DOHH2 (cell line): ENCODE measurements around the gene ROPN1B.

Experiments
- H3F3A ChIP-seq: fragments of 200-600 bp; sonication (generic), shearing (Covaris generic); 2 replicates; pipeline ENCODE4 v1.6.0; 2016; ENCODE audit warnings: antibody characterized with exemption, mild to moderate bottlenecking; ENCODE audit not compliant: control insufficient read depth, insufficient read depth
- H3K27ac ChIP-seq: fragments of 200-600 bp; sonication (generic); 2 replicates; pipeline ENCODE4 v1.5.1; 2014; ENCODE audit warnings: low read depth, mild to moderate bottlenecking, low read length, moderate library complexity
- H3K27me3 ChIP-seq: fragments of 200-600 bp; sonication (generic); 2 replicates; pipeline ENCODE4 v1.6.1; 2014; ENCODE audit warnings: mild to moderate bottlenecking, low read length, mixed read lengths; ENCODE audit not compliant: control insufficient read depth
- H3K36me3 ChIP-seq: fragments of 200-600 bp; sonication (generic); 2 replicates; pipeline ENCODE4 v1.6.1; 2014; ENCODE audit warnings: mild to moderate bottlenecking, low read length, moderate library complexity, mixed read lengths; ENCODE audit not compliant: control insufficient read depth
- H3K4me1 ChIP-seq: fragments of 200-600 bp; sonication (generic); 2 replicates; pipeline ENCODE4 v1.6.1; 2014; ENCODE audit warnings: mild to moderate bottlenecking, low read length, mixed read lengths; ENCODE audit not compliant: control insufficient read depth
- H3K4me2 ChIP-seq: fragments of 200-600 bp; sonication (generic); 2 replicates; pipeline ENCODE4 v1.6.0; 2014; ENCODE audit warnings: mild to moderate bottlenecking, low read length, moderate library complexity
- H3K4me3 ChIP-seq: fragments of 200-600 bp; sonication (generic); 2 replicates; pipeline ENCODE4 v1.5.1; 2014; ENCODE audit warnings: mild to moderate bottlenecking, low read length, mixed read lengths
- H3K79me2 ChIP-seq: fragments of 200-600 bp; sonication (generic); 2 replicates; pipeline ENCODE4 v1.6.1; 2014; ENCODE audit warnings: mild to moderate bottlenecking, low read length, mixed read lengths; ENCODE audit not compliant: control insufficient read depth
- H3K9me2 ChIP-seq: fragments of 200-600 bp; sonication (generic); replicated peaks from 2 replicates; pipeline ENCODE4 v1.6.1; 2014; ENCODE audit warnings: mild to moderate bottlenecking, low read length, mixed read lengths; ENCODE audit not compliant: control insufficient read depth
- H3K9me3 ChIP-seq: fragments of 200-600 bp; sonication (generic); 2 replicates; pipeline ENCODE4 v1.6.1; 2014; ENCODE audit warnings: antibody characterized with exemption, low read length, mixed read lengths; ENCODE audit not compliant: control insufficient read depth, insufficient read depth
- H4K20me1 ChIP-seq: fragments of 200-600 bp; sonication (generic); 2 replicates; pipeline ENCODE4 v1.6.0; 2014; ENCODE audit warnings: low read depth, mild to moderate bottlenecking, antibody characterized with exemption, low read length, moderate library complexity; ENCODE audit not compliant: control insufficient read depth, insufficient read depth
- CTCF ChIP-seq: fragments of 200-600 bp; sonication (generic); IDR thresholded peaks from one replicate; pipeline ENCODE4 v1.5.1; 2014; ENCODE audit warnings: antibody characterized with exemption, mild to moderate bottlenecking, low read depth, low read length; ENCODE audit not compliant: poor library complexity, severe bottlenecking
- EZH2phosphoT487 ChIP-seq: fragments of 200-600 bp; sonication (generic); IDR thresholded peaks from 2 replicates; pipeline ENCODE4 v1.6.1; 2017; ENCODE audit warnings: borderline replicate concordance, mild to moderate bottlenecking, antibody characterized with exemption, low read length, moderate library complexity, mixed read lengths

ROPN1B gene

GRCh38 chr3:126025862-126026261 is 56.9 kb downstream of the ROPN1B start:
- peaks cover 11% of the 10 kb centered on the region; the same call in 1 of the 2 replicates for H3K4me1 ChIP-seq
- no peaks in the 10 kb centered on the region for H3F3A ChIP-seq
- no peak overlapping the region for H3K4me2 ChIP-seq
- TF ChIP-seq EZH2phosphoT487 (no peak), CTCF (no peak)
- no peak overlapping the region for H3K4me3 ChIP-seq
- H3K79me2 ChIP-seq = no peaks in the 10 kb centered on the region
- peaks cover 8% of the 10 kb centered on the region; the same call in 1 of the 2 replicates for H3K36me3 ChIP-seq
- no peak overlapping the region for H3K27ac ChIP-seq
- H3K27me3 ChIP-seq = no peaks in the 10 kb centered on the region
- no peaks in the 10 kb centered on the region for H4K20me1 ChIP-seq
- H3K9me2 ChIP-seq = no peaks in the 10 kb centered on the region
- H3K9me3 ChIP-seq = peaks cover 13% of the 10 kb centered on the region

- Histone ChIP-seq H3K9me3 (peaks cover 13% of the 10 kb centered on the region), H3K4me1 (peaks cover 11% of the 10 kb centered on the region; the same call in 1 of the 2 replicates), H3K4me3 (no peak overlapping the region), H3K4me2 (no peak overlapping the region), H3F3A (no peaks in the 10 kb centered on the region), H3K36me3 (peaks cover 8% of the 10 kb centered on the region; the same call in 1 of the 2 replicates), H4K20me1 (no peaks in the 10 kb centered on the region), H3K79me2 (no peaks in the 10 kb centered on the region), H3K27ac (no peak overlapping the region), H3K9me2 (no peaks in the 10 kb centered on the region), H3K27me3 (no peaks in the 10 kb centered on the region)
- TF ChIP-seq CTCF (no peak), EZH2phosphoT487 (no peak)
These were observed 57.3 kb downstream of the ROPN1B start for GRCh38 chr3:126026277-126026751.

DNA sequence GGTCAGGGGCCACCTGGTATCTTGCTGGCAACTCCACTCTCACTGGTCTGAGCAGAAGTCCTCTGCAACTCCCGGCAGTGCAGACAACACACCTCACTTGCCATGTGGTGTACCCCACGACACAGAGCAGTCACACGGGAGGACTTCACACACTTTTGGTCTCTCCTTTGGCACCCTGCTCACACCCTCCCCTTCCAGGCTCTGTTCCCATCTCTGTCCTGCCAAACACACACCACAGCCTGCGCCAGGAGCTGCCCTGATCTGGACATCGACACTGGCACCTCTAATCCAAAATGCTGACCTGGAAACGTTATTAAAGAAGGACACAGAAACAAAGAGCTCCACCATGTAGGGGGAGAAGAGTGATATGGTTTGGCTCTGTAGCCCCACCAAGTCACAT is 57.8 kb downstream of the ROPN1B start:
- Histone ChIP-seq H3K79me2 (no peaks in the 10 kb centered on the region), H3K9me2 (no peaks in the 10 kb centered on the region), H3K36me3 (peaks cover 8% of the 10 kb centered on the region; the same call in 1 of the 2 replicates), H3K27me3 (no peaks in the 10 kb centered on the region), H3K9me3 (peaks cover 13% of the 10 kb centered on the region), H4K20me1 (no peaks in the 10 kb centered on the region), H3K27ac (no peak overlapping the region), H3K4me2 (no peak overlapping the region), H3K4me3 (no peak overlapping the region), H3K4me1 (peaks cover 11% of the 10 kb centered on the region; the same call in 1 of the 2 replicates), H3F3A (no peaks in the 10 kb centered on the region)
- no peak for TF ChIP-seq CTCF
